GM12873 (cell line): ENCODE results near the gene EXTL1.
A peak's percentile ranks its signal among the peaks of the same experiment; 100 is the strongest.

Experiments used
- TF ChIP-seq, protein P1 (sequence below): IDR thresholded peaks from 2 replicates; pipeline ENCODE4 v1.5.1; 2012; ENCODE audit warnings: low read depth, mild to moderate bottlenecking, moderate library complexity, low read length, control low read depth; ENCODE audit not compliant: insufficient read depth; ENCODE audit errors: missing control alignments

EXTL1 gene

DNA sequence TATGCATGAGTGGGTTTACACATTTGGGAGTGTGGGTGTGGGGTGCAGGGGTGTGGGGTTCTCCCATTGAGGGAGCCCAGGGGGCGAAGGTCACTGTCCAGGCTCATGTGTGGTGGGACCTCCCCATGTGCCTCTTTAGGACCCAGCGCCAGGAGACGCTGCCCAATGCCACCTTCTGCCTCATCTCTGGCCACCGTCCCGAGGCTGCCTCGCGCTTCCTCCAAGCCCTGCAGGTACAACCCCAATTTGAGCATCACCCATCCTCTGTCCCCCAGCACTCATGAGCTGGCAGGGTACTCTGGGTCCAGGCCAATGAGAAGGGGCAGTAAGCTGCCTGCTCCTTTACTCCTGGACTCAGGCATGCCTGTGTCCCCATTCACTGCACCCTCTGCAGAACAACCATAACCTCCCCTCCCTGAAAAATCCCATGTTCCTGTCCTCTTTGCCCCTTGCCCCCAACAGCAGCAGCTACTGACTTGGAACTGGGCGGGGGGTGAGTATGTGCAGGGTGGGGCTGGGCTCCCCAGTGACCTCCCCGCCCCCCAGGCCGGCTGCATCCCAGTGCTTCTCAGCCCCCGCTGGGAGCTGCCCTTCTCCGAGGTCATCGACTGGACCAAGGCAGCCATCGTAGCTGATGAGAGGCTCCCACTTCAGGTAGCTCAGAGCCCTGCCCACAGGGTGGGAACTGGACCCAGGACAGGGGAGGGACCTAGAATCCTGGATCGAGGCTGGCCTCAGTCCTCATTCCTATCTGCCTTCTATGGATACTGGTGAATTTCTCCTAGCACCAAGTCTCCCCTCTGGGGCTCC, 7.7 kb downstream of the EXTL1 start:
- TF ChIP-seq, protein P1, sequence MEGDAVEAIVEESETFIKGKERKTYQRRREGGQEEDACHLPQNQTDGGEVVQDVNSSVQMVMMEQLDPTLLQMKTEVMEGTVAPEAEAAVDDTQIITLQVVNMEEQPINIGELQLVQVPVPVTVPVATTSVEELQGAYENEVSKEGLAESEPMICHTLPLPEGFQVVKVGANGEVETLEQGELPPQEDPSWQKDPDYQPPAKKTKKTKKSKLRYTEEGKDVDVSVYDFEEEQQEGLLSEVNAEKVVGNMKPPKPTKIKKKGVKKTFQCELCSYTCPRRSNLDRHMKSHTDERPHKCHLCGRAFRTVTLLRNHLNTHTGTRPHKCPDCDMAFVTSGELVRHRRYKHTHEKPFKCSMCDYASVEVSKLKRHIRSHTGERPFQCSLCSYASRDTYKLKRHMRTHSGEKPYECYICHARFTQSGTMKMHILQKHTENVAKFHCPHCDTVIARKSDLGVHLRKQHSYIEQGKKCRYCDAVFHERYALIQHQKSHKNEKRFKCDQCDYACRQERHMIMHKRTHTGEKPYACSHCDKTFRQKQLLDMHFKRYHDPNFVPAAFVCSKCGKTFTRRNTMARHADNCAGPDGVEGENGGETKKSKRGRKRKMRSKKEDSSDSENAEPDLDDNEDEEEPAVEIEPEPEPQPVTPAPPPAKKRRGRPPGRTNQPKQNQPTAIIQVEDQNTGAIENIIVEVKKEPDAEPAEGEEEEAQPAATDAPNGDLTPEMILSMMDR: no peak

DNA sequence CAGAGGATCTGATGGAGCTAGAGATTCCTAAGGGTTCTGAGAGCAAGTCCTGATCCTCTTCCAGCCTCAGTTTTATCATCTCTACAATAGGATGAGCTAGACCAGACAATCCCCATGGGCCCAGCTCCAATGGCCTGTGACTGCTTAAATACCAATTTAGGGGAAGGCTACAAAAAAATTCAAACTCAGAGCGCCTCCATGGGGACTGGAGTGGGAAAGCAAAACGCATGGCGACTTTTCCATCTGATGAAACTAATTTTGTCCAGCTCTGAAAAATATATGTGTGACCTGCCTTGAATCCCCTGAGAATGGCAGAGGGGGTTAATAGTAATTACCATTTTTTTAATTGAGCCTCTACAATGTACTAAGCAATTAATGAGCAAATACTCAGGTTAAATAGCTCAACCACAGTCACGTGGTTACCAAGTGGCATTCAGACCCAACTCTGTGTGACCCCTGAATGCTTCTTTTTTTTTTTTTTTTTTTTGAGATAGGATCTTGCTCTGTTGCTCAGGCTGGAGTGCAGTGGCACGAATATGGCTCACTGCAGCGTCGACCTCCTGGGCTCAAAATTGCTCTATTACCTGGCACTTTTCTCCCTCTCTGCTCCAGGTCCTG, 8.4 kb downstream of the EXTL1 start:
- TF ChIP-seq, protein P1: peak; percentile 6

DNA sequence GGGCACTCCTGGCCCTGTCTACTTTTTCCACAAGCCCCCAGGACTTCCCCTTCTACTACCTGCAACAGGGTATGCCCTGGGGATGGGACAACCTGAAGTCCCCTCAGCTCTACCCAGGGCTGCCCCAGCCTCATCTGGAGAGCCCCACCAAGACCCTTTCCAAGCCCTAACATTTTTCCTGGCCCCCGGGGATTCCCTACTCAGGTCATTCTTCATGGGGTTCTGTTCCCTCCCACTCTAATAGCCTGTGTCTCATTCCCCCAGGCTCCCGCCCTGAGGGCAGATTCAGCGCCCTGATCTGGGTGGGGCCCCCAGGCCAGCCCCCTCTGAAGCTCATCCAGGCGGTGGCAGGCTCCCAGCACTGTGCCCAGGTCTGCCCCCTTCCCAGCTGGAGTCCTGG, 9.6 kb downstream of the EXTL1 start:
- TF ChIP-seq, protein P1: no peak

DNA sequence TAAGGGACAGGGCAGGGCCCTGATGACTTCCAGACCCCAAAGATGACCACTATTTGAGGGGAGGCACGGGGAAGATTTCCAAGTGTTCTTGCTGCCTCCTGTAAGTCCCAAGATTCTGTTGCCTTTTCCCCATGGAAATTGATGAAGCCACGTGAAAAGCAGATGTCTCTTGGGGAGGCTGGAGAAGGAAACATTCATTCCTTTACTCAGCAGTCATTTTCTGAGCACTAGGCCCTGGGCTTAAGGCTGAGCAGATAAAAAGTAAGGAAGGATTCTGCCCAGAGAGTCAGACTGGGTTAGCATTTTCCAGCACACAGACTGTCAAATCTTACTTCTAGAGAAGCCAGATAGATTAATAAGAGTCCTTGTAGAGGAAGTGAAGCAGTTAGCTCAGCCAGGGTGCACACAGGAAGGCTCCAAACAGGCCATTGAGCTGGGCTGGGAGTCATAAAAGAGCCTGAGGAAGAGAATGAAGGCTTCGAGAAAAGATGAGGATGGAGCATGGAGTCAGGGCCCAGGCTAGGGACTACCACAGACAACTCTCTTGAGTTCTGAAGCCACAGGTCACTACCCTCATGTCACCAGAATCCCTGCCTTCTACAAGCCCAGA, 10.1 kb downstream of the EXTL1 start:
- TF ChIP-seq, protein P1: no peak

DNA sequence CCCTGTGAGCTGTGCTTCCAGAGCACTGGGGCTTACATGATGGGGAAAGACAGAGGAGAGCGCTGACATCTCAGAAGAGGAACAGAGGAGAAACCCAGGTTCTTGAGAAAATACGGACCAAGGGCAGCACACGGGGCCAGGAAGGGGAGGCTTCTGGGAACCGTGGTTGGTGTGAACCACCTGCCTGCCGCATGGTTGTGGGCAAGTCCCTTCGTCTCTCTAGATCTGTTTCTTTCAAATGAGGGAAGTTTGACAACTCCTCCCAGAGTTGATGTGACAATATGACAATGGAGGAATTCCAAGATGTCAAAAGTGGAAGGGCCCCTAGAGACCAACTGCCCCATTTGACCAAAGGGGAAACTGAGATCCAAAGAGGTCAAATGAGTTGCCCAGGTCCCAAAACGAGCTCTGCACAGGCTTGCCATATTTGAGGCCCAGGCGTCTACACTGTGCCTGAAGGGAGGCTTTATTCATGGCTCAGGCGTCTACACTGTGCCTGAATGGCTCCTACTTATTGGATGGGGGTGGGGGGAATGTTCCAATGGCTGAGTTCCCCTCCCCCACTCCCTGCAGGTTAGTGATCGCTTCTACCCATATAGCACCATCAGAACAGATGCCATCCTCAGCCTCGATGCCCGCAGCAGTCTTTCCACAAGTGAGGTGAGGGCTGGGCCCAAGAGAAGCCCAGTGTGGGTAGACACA, 11.2 kb downstream of the EXTL1 start:
- TF ChIP-seq, protein P1: no peak

DNA sequence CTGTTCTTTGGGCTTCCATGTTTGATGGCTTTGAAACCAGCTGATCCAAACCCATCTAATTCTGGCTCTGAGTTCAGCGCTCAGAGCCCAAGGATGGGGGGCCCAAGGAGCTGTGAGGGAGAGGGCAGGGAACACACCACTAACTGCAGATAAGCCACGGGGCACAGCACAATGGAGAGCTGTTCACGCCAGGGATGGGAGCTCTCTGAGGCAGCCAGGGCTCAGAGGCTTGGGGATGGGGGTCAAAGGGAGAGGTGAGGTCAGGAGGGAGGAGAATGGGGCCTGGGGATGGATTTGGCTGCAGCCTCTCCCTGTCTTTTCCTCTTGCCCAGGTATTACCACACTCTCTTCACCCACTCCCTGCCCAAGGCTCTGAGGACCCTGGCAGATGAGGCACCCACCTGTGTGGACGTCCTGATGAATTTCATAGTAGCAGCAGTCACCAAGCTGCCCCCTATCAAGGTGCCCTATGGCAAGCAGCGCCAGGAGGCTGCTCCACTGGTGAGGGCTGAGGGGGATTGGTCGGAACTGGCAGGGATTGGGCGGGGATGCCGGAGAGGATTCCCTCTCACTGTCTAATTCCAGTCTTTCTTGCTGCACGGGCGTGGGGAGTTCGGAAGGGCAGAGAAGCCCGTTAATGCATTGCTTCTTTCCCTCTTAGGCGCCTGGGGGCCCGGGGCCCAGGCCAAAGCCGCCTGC, 13.1 kb downstream of the EXTL1 start:
- TF ChIP-seq, protein P1: no peak
